Ovary (tissue), 3 donors: ENCODE results near the gene MZT2A.

Experiments used
- CTCF ChIP-seq, 3 donors: fragments of 450-650 bp in 2 of 3; fragments of 200-600 bp in 1 of 3; IDR thresholded peaks; one replicate each; pipeline versions ENCODE4 v1.5.1 to v1.8.0; 2016 to 2022; ENCODE audit warnings: antibody characterized with exemption in 3 of 3, mild to moderate bottlenecking in 1 of 3
- EP300 ChIP-seq: sonication (generic); formaldehyde crosslinking; IDR thresholded peaks from one replicate; pipeline ENCODE4 v1.6.1; 2017; ENCODE audit warnings: antibody characterized with exemption
- POLR2A ChIP-seq: fragments of 450-650 bp; IDR thresholded peaks from one replicate; pipeline ENCODE4 v1.6.1; 2017; ENCODE audit warnings: antibody characterized with exemption, mild to moderate bottlenecking, moderate library complexity
- donor health status: DM: no; HTN: no; CAD: no.

DNA sequence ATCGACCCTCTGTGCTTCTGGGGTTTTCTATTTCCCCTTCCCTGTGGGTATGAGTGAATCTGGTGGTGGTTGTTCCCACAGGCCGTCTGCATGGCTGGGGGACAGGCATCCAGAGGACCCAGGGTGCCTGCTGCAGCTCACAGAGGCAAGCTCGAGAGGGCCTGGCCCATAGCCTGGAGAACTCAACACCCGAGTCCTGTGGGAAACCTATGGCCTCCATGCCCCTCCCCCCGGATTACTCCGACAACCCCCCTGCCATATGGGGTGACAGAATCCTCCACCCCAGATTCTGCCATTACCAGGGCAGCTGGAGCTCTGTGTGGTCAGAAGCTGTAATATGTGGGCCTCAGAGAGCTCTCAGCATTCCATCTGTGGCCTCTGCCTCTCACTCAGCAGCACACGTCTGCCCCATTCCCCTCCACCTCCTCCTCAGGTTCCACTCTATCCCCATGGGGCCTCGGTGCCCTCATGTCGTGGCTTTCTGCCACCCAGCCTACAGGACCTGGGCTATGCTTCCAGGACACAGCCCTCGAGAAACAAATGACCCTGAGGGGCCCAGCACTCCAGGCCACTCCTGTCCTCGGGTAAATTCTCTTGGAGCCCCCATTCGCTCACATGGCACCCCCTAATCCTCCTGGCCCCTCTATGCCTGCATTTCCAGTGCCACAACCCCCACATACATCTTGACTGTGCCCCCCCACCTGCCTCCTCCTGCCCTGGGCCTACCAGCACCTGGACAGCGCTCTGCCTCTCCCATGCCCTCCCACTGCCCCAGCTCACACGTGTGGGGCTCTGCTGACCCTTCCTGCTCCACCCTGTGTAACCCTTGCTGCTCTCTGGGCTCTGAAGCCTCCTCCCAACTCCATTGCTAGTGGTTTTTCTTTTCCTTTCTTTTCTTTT is 3.6 kb downstream of the MZT2A start:
- no peak for TF ChIP-seq CTCF (IDR thresholded peaks at IDR 0.05)
- TF ChIP-seq POLR2A: no peak
- TF ChIP-seq EP300: no peak
